NOMO-1 treated with dmso at 0.1 percent for 144 hours (cell line): Measurements from ENCODE around the gene SLC25A21.
"Not testable (repeated sequence)": the region's sequence is repeated elsewhere in the genome, so short reads cannot be mapped to it uniquely, and the experiment has no call there.

ENCODE experiments used
- DNase-seq: peaks from one replicate; lab custom pipeline; 2025; ENCODE audit not compliant: unreplicated experiment; lab: John Stamatoyannopoulos, UW

Gene SLC25A21

DNA sequence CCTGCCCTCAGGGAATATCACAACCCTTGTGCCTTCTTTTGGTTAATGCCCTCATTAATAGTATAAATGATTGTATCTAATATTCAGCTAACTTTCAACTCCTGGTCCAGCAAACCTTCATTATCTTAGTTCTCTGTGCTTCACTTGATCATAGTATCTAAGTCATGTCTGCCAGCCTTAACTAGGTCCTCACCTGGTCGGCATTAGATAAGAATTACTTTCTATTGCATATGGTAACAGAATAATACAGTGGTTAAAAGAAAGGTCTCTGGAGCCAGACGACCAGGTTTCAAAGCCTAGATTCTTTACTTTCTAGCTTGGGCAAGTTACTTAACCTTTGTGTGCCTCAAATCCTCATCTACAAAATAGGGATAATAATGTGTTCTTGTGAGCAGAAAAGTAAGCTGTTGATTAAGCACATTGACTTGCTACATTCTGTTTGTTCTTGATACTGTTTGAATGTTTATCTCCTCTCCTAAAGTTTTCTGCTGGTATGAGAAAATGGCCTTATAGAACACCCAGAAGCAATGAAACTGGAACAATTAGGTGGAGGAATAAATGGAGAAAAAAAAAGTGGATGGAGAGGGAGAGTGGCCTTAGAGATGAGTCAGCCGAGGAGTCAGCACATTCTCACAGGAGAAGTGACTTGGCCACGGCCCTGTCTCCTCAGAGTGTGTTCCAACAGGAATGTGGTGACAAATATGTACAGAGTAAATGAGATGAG is 176.1 kb downstream of the SLC25A21 start:
- DNase-seq: no peak

DNA sequence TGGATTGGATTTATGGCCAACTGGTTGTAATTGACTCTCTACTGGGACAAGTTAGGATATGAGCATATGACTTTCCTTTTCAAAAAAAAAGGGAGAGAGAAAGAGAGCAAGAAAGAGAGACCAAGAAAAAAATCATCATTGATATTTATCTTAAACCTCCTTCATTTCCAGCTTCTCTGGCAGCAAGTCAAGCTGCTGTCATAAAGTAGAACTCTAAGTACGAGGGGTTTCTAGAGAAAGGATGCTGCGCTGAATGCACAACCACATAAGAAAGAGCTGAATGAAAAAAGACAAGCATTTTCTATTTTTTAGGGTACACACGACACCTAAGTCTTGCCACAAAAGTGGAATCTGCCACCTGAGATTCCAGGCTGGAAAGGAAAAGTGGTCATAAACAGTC is 182.6 kb downstream of the SLC25A21 start:
- no peak for DNase-seq

GRCh38 chr14:36988989-36989388 is 183.4 kb downstream of the SLC25A21 start:
- DNase-seq: no peak

DNA sequence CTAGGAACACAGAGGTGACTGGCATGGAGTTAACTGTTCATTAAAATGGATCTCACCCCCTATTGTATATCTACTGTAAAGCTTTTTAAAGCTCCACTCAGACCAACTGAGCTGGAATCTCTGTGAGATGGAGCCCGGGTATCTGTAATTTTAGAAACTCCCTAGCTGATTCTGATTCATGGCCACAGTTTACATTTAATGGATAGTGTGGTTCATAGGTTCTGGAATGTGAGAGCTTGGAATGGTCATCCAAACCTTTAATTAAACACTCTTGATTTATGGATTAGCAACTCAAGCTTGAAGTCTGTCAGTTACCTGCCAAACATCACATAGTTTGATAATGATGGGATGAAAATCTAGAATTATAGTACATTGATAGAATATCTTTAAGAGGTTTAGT is 183.8 kb downstream of the SLC25A21 start:
- DNase-seq: no peak

GRCh38 chr14:36986407-36986806 is 186.0 kb downstream of the SLC25A21 start:
- DNase-seq: no peak

DNA sequence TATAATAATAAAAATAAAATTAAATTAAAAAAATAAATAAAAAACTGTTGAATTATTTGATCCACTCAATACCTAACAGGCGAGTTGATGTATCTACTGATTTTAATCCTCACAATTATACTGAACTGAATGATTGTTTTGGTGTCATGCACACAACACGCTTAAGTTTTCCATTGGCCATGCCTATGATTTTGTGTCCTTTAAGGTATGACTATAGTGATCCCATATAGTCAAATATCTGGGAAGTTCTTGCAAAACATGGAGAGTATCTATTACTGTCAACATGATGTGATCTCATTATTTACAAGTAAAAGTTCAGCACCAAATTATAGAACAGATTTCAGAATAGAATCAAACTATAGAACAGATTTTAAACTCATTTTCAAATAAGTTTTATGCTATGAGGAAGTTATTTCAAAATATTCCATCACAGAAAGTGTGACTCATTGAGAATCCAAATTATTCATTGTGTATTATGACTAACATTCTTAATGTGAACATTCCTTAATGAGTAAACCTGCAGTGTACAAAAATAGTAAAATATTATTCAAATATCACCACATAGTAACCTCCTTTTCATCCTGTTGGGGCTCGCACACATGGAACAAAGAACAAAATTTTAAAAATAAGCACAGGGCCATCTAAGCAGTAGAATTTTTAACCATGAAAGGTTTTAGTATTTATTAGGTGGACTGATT is 190.4 kb downstream of the SLC25A21 start:
- DNase-seq: no peak

- DNase-seq: not testable (repeated sequence)
Measured at GRCh38 chr14:36980413-36980812, 192.0 kb downstream of the SLC25A21 start.

GRCh38 chr14:36979863-36980262 is 192.5 kb downstream of the SLC25A21 start:
- no peak for DNase-seq

GRCh38 chr14:36976571-36977023 is 195.8 kb downstream of the SLC25A21 start:
- no peak for DNase-seq

DNA sequence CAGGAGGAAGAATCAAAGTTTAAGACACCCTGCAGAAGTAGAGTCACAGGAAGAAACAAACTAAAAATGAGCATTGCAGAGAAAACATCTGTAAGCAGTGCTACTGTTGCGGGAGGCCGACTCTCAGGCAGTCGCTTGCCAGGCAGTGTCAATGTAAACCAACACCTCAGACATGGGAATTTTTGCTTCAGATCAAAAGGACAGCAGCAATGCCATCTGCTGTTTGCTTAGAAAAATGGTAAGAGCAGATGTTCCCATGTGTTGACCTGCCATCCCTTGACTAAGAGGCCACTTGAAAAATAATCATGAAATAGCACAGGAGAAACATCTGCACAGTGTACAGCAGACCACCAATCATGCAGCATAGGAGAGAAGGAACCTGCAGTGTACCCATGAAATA is 196.6 kb downstream of the SLC25A21 start:
- no peak for DNase-seq

- no peak for DNase-seq
Measured at GRCh38 chr14:36974985-36975384, 197.4 kb downstream of the SLC25A21 start.

- no peak for DNase-seq
Measured at GRCh38 chr14:36973806-36974442, 198.5 kb downstream of the SLC25A21 start.

DNA sequence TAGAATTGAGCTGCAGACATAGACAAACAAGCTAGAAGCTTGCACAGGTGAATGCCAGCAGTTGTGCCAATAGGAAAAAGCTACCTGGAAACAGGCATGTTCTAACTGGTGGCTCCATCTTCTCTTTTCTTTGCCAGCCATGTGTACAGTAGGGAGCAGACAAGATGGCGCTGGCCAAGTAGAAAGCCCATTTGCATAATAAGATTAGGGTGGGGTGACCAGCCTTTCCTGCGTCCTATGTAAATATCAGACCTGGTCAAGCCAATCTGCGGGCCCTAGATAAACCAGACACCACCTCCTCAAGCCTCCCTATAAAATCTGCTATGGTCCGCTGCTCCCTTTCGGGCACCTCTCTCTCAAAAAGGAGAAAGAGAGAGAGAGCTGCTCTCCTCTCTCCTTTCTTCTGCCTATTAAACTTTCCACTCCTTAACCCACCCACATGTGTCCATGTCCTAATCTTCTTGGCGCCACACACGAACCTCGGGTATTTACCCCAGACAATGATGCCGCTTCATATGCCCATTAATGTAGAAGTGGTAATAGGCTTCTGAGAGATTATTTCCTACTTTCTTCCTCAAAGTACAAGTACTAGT is 201.0 kb downstream of the SLC25A21 start:
- no peak for DNase-seq

DNA sequence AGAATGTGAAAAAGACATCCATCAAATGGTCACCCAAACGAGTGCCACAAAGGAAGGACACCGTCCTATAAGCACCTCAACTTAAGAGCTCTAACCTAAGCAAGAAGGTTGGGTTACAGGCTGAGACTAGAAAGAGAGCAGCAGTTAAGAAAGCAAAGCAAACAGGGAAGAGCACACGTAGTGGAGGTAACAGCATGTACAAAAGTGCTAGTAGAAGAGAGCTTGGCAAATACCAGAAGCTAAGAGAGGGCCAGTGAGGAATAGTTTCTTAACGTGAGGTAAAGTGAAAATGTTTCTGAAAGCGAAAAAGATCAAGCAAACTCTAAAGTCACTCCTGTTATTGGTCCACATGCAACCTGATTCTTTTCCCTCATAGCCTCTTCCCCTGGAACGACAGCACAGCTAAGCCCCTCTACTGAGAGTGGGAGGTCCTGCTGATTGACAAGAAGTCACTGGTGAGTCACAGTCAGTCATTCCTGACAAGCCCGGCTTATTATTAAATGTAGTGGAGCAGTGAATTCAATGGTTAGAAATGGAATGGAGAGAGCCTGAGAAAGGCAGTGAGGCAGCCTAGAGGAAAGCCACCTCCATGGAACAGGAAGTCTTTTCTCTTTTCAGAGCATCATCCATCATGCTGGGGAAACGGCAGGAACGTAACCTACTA is 204.4 kb downstream of the SLC25A21 start:
- DNase-seq: no peak

GRCh38 chr14:36955967-36956366 is 216.4 kb downstream of the SLC25A21 start:
- no peak for DNase-seq

GRCh38 chr14:36955376-36955775 is 217.0 kb downstream of the SLC25A21 start:
- no peak for DNase-seq

DNA sequence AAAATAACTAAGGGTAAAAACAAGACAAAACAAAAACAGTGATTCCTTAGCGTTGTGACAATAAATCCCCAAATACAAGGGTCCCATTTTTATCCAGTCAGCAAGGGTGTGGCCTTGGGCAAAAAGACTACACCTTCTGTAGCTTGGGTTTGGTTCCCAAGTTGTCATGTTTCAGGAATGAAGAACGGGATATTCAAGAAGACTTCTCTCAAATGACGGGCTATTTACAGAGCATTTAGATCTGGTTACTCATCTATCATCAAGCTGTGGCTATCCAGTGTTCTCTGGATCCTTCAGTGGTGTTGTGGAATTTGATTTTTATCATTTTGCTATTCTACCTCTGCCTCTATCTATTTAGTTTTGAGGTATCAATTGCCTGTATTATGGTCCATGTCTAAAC is 219.7 kb downstream of the SLC25A21 start:
- DNase-seq: no peak

DNA sequence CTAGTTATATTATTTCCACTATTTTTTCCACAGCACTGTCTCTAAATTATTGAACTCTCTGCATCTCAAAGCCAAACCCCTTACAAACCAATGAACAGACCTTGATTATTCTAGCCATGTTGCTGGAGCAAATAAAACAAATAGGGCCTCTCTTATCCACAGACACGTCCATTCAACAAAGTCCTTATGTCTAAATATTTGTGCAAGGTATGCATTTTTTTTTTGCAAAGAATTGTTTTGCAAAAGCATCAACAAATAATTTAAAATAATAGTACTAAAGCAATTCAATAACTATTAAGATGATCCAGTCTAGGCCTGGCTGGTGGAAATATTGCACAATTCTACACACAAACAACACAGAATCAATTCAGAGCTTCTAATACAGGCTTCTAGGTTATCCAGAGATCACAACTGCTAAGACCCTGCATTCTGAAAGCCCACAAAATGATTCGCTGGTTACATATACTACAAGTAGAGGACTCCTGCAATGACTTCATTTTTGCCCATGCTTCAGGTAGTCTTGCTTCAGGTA is 221.0 kb downstream of the SLC25A21 start:
- no peak for DNase-seq

- no peak for DNase-seq
Measured at GRCh38 chr14:36950812-36951211, 221.6 kb downstream of the SLC25A21 start.

GRCh38 chr14:36949371-36949770 is 223.0 kb downstream of the SLC25A21 start:
- no peak for DNase-seq
